ENCODE measurements around the gene KRT72.

The KRT72 gene

DNA sequence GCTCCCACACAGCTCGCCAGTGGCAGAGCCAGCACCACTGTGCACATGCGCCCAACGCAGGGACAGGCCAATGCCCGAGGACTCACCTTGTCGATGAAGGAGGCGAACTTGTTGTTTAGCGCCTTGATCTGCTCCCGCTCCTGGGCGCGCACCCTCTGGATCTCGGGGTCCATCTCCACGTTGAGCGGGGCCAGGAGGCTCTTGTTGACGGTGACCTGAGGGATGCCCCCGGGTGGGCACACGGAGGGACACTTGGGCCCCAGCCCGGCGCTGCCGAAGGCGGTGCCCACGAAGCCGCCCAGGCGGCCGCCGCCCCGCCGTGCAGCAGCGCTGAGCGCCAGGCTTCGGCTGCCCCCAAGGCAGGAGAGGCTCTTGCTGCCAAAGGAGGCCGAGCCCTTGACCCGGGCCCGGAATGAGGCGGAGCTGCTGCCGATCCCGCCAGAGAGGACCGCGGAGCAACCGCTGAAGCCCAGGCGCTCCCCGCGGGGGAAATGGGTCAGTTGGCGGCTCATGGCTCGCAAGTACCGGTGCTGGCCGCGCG is at the start of gene KRT72:
TSS of gene KRT72 (minus strand) at position 523 of the 541 bp plus-strand sequence. CDS start at position 512, 11 bp downstream.
- no peak for DNase-seq

DNA sequence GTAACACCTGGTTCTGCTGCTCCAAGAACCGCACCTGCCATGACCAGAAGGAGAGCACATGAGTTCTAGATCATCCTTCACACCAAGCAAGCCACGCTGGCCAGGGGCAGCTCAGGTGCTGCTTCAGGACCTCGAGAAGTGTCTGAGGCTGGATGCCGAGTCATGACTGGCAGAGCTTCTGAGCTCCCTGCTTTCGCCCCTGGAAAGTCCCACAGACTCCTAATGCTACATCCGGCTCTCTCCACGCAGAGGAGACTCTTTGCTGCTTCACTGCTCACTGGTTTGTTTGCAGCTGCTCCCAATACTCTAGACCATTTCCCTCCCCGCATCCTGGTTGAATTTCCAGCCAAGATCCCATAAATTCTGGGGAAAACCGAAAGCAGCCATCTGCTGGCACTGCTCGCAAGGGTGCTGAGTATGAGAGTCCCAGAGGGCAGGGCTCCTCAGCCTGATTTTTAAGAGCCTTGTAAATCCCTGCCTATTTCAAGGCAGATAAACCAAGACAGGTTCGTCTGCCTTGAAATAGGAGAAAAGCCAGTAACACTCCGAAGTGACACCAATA is 49.3 kb upstream of the KRT72 start:
- DNase-seq, result no peak

DNA sequence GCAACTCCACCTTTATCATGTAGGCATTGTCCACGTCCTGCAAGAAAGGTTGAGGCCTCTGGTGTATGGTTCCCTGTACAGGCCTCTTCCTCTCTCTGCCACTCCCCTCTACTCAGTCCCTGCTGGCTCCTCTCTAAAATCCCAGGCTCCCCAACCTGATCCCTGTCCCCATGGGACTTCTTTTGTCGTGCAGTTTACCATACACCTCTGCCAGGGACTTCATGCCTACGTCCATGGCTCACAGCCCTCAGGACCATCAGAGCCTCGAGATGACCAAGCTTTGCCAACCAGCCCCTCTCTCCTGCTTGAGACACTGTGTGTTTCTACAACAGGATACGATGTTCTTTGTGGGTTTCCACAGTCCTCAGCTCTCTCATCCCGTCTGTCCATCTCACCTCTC is 47.8 kb upstream of the KRT72 start:
- DNase-seq, result no peak

DNA sequence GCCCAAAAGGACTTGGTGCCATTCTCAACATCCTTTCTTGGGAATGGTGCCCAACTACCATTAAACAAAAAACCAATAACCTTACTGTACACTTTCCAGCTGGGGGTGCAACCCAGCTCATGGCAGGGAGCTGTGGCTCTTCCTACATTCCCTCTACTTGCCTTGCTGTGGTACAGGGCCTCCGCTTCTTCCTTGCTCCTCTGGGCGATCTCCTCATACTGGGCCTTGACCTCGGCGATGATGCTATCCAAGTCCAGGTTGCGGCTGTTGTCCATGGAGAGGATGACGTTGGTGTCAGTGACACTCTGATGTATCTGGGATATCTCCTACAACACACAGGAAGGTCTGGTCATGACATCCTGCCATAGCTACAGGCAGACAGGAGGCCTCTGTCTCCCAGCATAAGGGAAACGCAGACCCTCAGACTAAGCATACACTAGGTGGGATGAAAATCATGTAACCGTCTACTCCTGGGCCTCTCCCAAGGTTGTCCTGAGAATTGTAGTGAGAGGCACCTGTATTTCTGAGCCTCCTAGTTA is 46.8 kb upstream of the KRT72 start:
- no peak for DNase-seq

- DNase-seq, result no peak
Observed at GRCh38 chr12:52647601-52648000, 46.3 kb upstream of the KRT72 start.

DNA sequence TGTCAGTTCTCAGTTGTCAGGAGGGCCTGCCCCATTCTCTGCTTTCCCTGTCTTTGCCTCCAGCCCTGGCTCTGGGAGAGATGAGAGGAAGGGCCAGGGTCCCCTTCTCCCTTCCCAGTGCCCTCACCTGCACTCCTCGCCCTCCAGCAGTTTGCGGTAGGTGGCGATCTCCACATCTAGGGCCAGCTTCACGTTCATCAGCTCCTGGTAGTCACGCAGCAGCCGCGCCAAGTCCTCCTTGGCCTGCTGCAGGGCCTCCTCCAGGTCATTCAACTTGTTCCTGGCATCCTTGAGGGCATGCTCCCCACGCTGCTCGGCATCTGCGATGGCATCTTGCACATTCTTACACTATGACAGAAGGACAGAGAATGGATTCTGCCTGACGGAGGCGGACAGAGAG is 45.4 kb upstream of the KRT72 start:
- no peak for DNase-seq

DNA sequence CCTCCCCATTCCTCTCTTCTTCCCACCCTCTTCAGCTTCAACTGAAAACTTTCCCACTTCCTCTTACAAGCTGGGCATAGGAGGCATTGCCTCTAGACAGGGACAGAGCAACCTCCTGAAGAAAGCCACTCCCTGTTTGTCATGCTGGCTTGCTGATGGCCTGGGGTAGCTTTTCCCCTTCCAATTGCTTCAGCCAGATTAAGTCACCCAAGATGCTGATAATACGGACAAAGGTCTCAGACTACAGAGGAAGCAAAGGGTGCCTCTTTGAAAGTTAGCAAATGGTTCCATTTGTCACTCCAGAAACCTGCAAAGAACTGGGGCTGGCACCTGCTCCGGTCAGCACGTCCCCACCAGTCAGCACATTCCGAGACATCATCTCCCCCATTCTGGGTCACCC is 44.7 kb upstream of the KRT72 start:
- no peak for DNase-seq

DNA sequence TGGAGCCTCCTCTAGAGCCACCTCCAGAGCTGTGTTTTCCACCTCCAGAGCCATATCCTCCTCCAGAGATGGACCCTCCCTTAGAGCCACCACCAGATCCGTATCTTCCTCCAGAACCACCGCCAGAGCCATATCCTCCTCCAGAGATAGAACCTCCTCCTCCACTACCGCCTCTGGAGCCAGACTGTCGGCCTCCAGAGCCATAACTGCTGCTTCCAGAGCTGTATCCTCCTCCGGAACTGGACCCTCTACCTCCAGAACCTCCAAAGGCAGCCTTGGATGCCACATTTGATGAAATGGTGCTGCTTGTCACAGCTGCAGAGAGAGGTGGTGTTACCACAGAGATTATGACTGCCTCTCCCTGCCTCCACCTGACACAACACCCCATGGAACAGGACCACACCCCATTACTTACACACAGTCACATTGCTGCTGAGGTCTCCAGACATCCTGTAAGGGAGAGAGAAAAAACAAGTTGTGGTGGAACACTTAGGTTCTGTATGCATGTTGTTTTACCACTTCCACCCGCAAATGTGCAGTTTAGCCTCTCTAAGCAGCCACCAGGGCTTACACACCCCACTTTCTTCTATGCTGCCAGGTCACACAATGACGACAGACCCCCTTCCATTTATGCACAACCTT is 44.0 kb upstream of the KRT72 start:
- DNase-seq, result no peak

DNA sequence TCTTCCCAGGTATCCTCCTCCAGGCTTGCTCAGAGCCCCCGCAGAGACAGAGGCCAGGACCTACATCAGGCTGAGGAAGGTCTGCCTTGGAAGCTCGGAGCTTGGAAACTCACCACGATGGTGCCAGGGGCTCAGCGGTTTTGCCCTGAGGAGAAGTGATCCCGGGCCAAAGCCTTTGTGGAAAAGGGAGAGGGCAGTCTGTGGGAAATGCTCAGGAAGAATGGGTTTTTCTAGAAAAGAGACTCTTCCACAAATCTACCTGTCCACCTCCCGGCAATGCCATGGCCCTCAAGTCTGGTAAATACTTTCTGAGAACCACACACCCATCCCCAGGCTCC is 42.8 kb upstream of the KRT72 start:
- DNase-seq, result no peak

DNA sequence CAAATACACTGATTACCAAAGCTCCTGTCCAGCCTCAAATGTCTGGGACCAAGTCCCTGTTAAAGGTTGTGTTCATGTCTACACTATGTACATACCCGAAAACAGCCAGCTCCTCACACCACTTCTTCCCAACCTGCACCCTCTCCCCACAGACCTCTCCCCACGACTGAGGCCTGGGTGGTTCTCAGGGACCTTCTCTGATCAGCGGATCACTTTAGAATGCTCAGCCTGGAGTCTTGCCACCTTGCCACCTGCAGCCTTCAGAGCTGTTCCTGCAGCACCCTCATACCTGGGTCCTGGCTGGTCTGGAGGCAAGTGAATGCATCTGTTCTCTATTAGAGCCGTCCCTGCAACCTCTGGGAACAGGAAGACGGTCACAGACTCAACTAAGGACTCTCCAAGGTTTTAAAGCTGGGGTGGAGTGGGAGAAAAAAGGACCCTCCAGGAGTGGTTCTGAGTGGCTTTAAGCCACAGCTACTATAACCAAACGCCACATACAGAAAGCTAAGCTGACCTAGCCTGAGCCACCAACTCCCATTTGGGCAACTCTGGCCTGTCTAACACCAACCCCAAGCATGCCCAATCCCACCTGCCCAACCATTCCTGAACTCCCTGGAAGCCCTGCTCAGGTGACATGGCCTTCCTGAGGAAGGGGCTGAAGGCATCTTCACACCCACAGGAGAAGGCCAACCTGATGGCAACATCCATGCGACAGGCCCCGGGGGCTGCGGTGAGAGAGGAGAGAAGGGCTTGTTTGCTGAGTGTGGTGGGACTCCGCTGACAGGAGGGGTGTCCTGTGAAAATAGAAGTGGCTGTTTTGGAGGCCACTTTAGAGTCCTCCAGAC is 42.2 kb upstream of the KRT72 start:
- no peak for DNase-seq

DNA sequence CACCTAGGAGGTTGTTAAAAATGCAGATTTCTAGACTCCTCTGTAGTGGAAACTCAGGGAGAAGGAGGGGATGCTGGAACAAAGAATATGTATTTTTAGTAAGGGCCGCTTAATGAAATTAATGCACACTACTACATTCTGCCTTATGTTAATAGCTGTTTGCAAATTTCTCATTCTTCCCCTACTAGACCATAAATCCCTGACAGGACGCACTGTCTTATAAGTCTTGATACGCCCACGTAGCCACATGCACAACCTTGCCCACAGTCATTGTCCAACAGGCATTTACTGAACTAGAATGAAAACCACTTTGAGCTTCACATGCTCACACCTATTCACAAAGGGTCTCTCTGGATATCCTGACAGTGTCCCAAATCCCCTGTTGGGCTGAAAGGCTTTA is 40.2 kb upstream of the KRT72 start:
- DNase-seq, result no peak

DNA sequence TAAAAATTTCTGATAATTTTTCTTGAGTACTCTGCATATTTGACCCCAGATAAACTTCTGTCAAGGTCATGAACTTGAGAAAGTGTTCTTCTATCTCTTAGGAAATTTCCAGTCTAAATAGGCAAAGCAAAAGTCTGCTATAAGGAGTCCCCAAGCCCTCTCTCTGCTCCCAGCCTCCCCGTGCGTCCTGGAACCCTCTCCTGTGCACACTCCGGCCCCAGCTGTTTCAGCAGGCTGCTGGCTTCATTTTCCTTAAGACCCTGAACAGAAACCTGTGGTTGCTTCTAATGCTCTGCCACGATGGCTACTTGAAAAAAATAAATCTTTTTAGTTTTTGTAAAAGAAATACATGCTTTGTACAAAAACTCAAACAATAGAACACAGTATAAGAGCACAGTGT is 36.0 kb upstream of the KRT72 start:
- no peak for DNase-seq

DNA sequence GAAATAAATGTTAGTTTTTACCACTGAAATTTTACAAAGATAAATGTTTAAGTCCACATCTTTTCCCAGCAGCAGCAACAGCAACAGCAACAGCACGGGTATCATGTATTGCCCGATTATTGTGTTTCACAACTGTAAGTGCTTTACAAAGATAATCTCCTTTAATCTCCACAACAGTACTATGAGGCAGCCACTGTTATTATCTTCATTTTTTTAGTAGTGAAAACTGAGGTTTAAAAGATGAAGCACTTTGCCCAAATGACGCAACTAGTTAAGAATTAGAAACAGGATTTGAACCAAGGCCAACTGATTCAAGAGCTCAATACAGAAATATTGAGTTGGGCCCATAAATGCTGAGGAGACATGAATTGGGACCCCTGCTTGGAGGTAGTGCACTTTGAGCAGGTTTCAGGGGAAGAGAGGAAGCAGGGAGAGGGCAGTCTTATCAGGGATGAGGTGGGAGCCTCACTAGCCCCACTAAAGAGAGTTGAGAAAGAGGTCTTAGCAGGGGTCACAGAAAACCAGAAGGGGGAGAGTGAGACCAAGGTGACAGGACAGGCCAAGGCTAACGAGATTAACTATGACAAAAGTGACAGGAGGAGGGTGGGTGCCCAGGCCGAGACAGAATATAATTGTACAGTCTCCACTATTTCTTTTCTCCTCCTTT is 35.5 kb upstream of the KRT72 start:
- DNase-seq, result no peak

- no peak for DNase-seq
Observed at GRCh38 chr12:52636189-52636588, 34.9 kb upstream of the KRT72 start.

GRCh38 chr12:52634266-52635056 is 33.2 kb upstream of the KRT72 start:
- DNase-seq, result peak; percentile 68

- peak; percentile 5 for DNase-seq
Observed at GRCh38 chr12:52633383-52633782, 32.1 kb upstream of the KRT72 start.

DNA sequence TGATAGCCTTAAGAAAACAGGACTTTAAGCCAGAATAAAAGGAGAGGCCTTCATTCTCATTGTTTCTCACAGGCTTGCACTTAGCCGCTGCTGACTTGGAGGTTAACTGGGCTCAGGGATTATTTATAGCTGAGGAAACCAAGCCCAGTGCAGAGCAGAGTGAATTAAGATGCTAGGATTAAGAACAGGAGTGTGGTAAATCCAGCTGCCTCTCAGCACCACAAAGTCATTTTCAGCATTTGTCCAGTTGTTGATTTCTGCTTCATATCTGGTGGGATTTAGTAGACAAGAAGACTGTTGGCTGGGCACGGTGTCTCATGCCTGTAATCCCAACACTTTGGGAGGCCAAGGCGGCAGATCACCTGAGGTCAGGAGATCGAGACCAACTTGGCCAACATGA is 31.4 kb upstream of the KRT72 start:
- DNase-seq, result no peak

- no peak for DNase-seq
Observed at GRCh38 chr12:52631676-52632459, 30.6 kb upstream of the KRT72 start.

- DNase-seq, result no peak
Observed at GRCh38 chr12:52631264-52631663, 30.0 kb upstream of the KRT72 start.

- no peak for DNase-seq
Observed at GRCh38 chr12:52630599-52631200, 29.4 kb upstream of the KRT72 start.

DNA sequence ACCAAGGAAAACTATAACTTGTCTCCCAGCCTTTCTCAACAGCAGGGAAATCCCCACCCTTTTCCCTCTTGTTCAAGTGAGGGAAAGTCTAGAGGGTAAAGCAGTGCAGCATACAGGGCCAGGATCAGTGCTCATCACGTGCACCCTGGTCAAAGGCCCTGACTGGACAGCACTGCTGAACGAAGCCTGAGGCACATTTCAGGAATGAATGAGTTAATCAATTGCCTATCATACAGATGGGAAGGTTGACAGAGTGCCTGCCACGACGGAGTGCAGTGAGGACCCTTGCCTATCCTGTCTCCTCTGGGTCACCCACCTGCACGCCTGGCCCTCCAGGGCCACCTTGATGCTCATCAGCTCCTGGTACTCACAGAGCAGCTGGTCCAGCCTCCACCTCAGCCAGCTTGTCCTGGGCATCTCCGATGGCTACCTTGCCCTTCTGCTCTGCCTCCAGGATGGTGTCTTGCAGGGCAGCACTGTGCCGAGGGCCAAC is 28.8 kb upstream of the KRT72 start:
- no peak for DNase-seq

All from DMS79 treated with DMSO at 0.1 percent for 48 hours (cell line).